Measurements from ENCODE around the gene MYL1.

- TF ChIP-seq CTCF (IDR thresholded peaks at IDR 0.05) (no peak), POLR2A (IDR thresholded peaks at IDR 0.05) (no peak), EP300 (IDR thresholded peaks at IDR 0.05) (no peak)
Observed at GRCh38 chr2:210363261-210363660, 48.3 kb upstream of the MYL1 start.

Measured in tibial nerve (tissue), 4 donors.